ENCODE measurements around the gene C5.

Gene C5

GRCh38 chr9:120927269-120928014 is 122.6 kb downstream of the C5 start:
- Histone ChIP-seq H3K9me3 (ENCODE audit: insufficient read depth, low read depth, low read length) (no peaks in the 10 kb centered on the region), H3K36me3 (ENCODE audit: control insufficient read depth in 1 of 2, insufficient read depth in 2 of 2, low read length in 2 of 2) (no peaks in the 10 kb centered on the region), H3K27me3 (ENCODE audit: insufficient read depth, low read length) (peaks cover 5% of the 10 kb centered on the region), H3K27ac (ENCODE audit: low read depth, low read length) (no peak overlapping the region), H2AFZ (ENCODE audit: insufficient read depth, low read length, poor library complexity) (no peak overlapping the region), H3K9ac (ENCODE audit: low read length) (no peak overlapping the region), H3K79me1 (ENCODE audit: low read length) (peaks cover 7% of the 10 kb centered on the region), H3K4me2 (ENCODE audit: low read length) (no peak overlapping the region), H3K4me3 (ENCODE audit: low read depth, low read length) (no peak overlapping the region), H3K14ac (ENCODE audit: low read length) (no peak overlapping the region), H2BK12ac (ENCODE audit: low read length) (no peak overlapping the region), H3K18ac (ENCODE audit: low read length) (no peak overlapping the region), H3K4me1 (ENCODE audit: control insufficient read depth in 1 of 2, insufficient read depth in 2 of 2, low read length in 2 of 2) (peaks cover 3 to 8% of the 10 kb centered on the region in 2 experiments), H2BK5ac (ENCODE audit: low read depth, low read length, poor library complexity) (no peak overlapping the region), H2AK5ac (ENCODE audit: low read length) (no peak overlapping the region), H2BK120ac (ENCODE audit: insufficient read depth, low read length, poor library complexity) (no peak overlapping the region), H3K4ac (ENCODE audit: low read depth, low read length) (no peak overlapping the region), H3K79me2 (ENCODE audit: control insufficient read depth, insufficient read depth, low read length, poor library complexity) (no peaks in the 10 kb centered on the region), H4K12ac (ENCODE audit: low read depth, low read length) (no peak overlapping the region), H4K8ac (ENCODE audit: low read depth, low read length) (no peak overlapping the region), H4K91ac (ENCODE audit: low read depth, low read length) (no peak overlapping the region), H3K23ac (ENCODE audit: low read length) (no peak overlapping the region)
- no peak for DNase-seq
- no CpG with 5 or more reads among the region's 8 CpGs for WGBS (ENCODE audit: extremely low coverage, insufficient coverage, insufficient read length)

DNA sequence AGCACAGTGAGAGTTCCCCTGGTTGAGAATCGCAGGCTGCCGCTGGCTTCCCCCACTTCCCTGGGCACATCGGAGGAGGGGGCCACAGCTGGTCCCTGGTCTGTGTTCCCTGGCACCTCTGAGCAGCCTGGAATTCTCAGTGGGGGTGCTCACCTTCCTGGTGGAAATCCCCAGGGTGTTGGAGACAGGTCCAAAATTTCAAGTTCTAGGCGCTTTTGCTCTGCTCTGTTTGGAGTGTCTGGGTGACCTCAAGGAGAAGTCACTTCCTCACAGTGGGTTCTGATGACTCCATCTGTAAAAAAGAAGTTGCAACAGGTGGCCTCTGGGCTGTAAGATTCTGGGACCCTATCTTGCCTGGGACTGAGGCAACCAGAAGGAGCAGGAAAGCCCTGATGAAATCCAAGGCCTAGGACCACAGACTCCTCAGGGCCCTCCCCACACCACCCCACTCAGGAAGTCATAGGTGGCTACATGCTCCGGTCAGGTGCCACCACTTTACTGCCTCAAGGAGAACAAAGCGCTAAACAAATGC is 123.6 kb downstream of the C5 start, which contains the start of gene TRAF1:
Gene TRAF1, minus strand, starts transcription at position 400 of the 532 bp plus-strand sequence. CDS start 721 bp downstream, outside the sequence.
- DNase-seq, result no peak
- Histone ChIP-seq H3K79me2 (ENCODE audit: control insufficient read depth, insufficient read depth, low read length, poor library complexity) (no peaks in the 10 kb centered on the region), H4K12ac (ENCODE audit: low read depth, low read length) (no peak within 1 kb of the TSS), H3K4me2 (ENCODE audit: low read length) (no peak within 1 kb of the TSS), H3K4ac (ENCODE audit: low read depth, low read length) (no peak within 1 kb of the TSS), H3K27ac (ENCODE audit: low read depth, low read length) (no peak within 1 kb of the TSS), H3K27me3 (ENCODE audit: insufficient read depth, low read length) (peaks cover 5% of the 10 kb centered on the region), H3K23ac (ENCODE audit: low read length) (no peak within 1 kb of the TSS), H2BK5ac (ENCODE audit: low read depth, low read length, poor library complexity) (no peak within 1 kb of the TSS), H3K79me1 (ENCODE audit: low read length) (peaks cover 7% of the 10 kb centered on the region), H3K9me3 (ENCODE audit: insufficient read depth, low read depth, low read length) (no peaks in the 10 kb centered on the region), H3K18ac (ENCODE audit: low read length) (no peak within 1 kb of the TSS), H3K36me3 (ENCODE audit: control insufficient read depth in 1 of 2, insufficient read depth in 2 of 2, low read length in 2 of 2) (no peaks in the 10 kb centered on the region), H4K8ac (ENCODE audit: low read depth, low read length) (no peak within 1 kb of the TSS), H2AFZ (ENCODE audit: insufficient read depth, low read length, poor library complexity) (no peak within 1 kb of the TSS), H4K91ac (ENCODE audit: low read depth, low read length) (no peak within 1 kb of the TSS), H3K9ac (ENCODE audit: low read length) (no peak within 1 kb of the TSS), H2BK12ac (ENCODE audit: low read length) (no peak within 1 kb of the TSS), H3K4me1 (ENCODE audit: control insufficient read depth in 1 of 2, insufficient read depth in 2 of 2, low read length in 2 of 2) (peaks cover 3 to 8% of the 10 kb centered on the region in 2 experiments), H3K14ac (ENCODE audit: low read length) (no peak within 1 kb of the TSS), H3K4me3 (ENCODE audit: low read depth, low read length) (no peak within 1 kb of the TSS), H2AK5ac (ENCODE audit: low read length) (no peak within 1 kb of the TSS), H2BK120ac (ENCODE audit: insufficient read depth, low read length, poor library complexity) (no peak within 1 kb of the TSS)
- no CpG with 5 or more reads among the region's 6 CpGs for WGBS (ENCODE audit: extremely low coverage, insufficient coverage, insufficient read length)

- Histone ChIP-seq H3K79me2 (ENCODE audit: control insufficient read depth, insufficient read depth, low read length, poor library complexity) (no peaks in the 10 kb centered on the region), H3K9ac (ENCODE audit: low read length) (no peak overlapping the region), H2BK120ac (ENCODE audit: insufficient read depth, low read length, poor library complexity) (no peak overlapping the region), H3K23ac (ENCODE audit: low read length) (no peak overlapping the region), H3K27me3 (ENCODE audit: insufficient read depth, low read length) (peaks cover 5% of the 10 kb centered on the region), H3K4me2 (ENCODE audit: low read length) (no peak overlapping the region), H2BK5ac (ENCODE audit: low read depth, low read length, poor library complexity) (no peak overlapping the region), H4K8ac (ENCODE audit: low read depth, low read length) (no peak overlapping the region), H3K14ac (ENCODE audit: low read length) (no peak overlapping the region), H3K9me3 (ENCODE audit: insufficient read depth, low read depth, low read length) (no peaks in the 10 kb centered on the region), H3K4ac (ENCODE audit: low read depth, low read length) (no peak overlapping the region), H3K18ac (ENCODE audit: low read length) (no peak overlapping the region), H4K12ac (ENCODE audit: low read depth, low read length) (no peak overlapping the region), H3K36me3 (ENCODE audit: control insufficient read depth in 1 of 2, insufficient read depth in 2 of 2, low read length in 2 of 2) (no peaks in the 10 kb centered on the region), H2AK5ac (ENCODE audit: low read length) (no peak overlapping the region), H4K91ac (ENCODE audit: low read depth, low read length) (no peak overlapping the region), H3K4me1 (ENCODE audit: control insufficient read depth in 1 of 2, insufficient read depth in 2 of 2, low read length in 2 of 2) (peaks cover 3 to 8% of the 10 kb centered on the region in 2 experiments), H2BK12ac (ENCODE audit: low read length) (no peak overlapping the region), H3K4me3 (ENCODE audit: low read depth, low read length) (no peak overlapping the region), H2AFZ (ENCODE audit: insufficient read depth, low read length, poor library complexity) (no peak overlapping the region), H3K27ac (ENCODE audit: low read depth, low read length) (no peak overlapping the region), H3K79me1 (ENCODE audit: low read length) (peaks cover 7% of the 10 kb centered on the region)
- no CpG with 5 or more reads among the region's 13 CpGs for WGBS (ENCODE audit: extremely low coverage, insufficient coverage, insufficient read length)
- peak; percentile 40 to 46 for DNase-seq
Observed at GRCh38 chr9:120925535-120926396, 124.3 kb downstream of the C5 start.

- no peaks in the 10 kb centered on the region for H3K36me3 ChIP-seq (ENCODE audit: control insufficient read depth in 1 of 2, insufficient read depth in 2 of 2, low read length in 2 of 2)
- H2BK12ac ChIP-seq (ENCODE audit: low read length), result no peak overlapping the region
- H3K23ac ChIP-seq (ENCODE audit: low read length), result no peak overlapping the region
- no peak overlapping the region for H4K91ac ChIP-seq (ENCODE audit: low read depth, low read length)
- no CpG with 5 or more reads among the region's 11 CpGs for WGBS (ENCODE audit: extremely low coverage, insufficient coverage, insufficient read length)
- no peak overlapping the region for H4K12ac ChIP-seq (ENCODE audit: low read depth, low read length)
- peaks cover 7% of the 10 kb centered on the region for H3K79me1 ChIP-seq (ENCODE audit: low read length)
- no peak overlapping the region for H2AFZ ChIP-seq (ENCODE audit: insufficient read depth, low read length, poor library complexity)
- no peak overlapping the region for H3K4ac ChIP-seq (ENCODE audit: low read depth, low read length)
- no peak overlapping the region for H3K9ac ChIP-seq (ENCODE audit: low read length)
- no peak overlapping the region for H3K18ac ChIP-seq (ENCODE audit: low read length)
- no peak overlapping the region for H3K4me3 ChIP-seq (ENCODE audit: low read depth, low read length)
- H3K79me2 ChIP-seq (ENCODE audit: control insufficient read depth, insufficient read depth, low read length, poor library complexity), result no peaks in the 10 kb centered on the region
- DNase-seq, result no peak
- no peak overlapping the region for H2BK5ac ChIP-seq (ENCODE audit: low read depth, low read length, poor library complexity)
- H4K8ac ChIP-seq (ENCODE audit: low read depth, low read length), result no peak overlapping the region
- H3K9me3 ChIP-seq (ENCODE audit: insufficient read depth, low read depth, low read length), result no peaks in the 10 kb centered on the region
- H3K14ac ChIP-seq (ENCODE audit: low read length), result no peak overlapping the region
- H3K27ac ChIP-seq (ENCODE audit: low read depth, low read length), result no peak overlapping the region
- H2AK5ac ChIP-seq (ENCODE audit: low read length), result no peak overlapping the region
- H3K4me2 ChIP-seq (ENCODE audit: low read length), result no peak overlapping the region
- peaks cover 5% of the 10 kb centered on the region for H3K27me3 ChIP-seq (ENCODE audit: insufficient read depth, low read length)
- no peak overlapping the region for H2BK120ac ChIP-seq (ENCODE audit: insufficient read depth, low read length, poor library complexity)
- H3K4me1 ChIP-seq (ENCODE audit: control insufficient read depth in 1 of 2, insufficient read depth in 2 of 2, low read length in 2 of 2), result peaks cover 5 to 11% of the 10 kb centered on the region in 2 experiments
Observed at GRCh38 chr9:120924698-120925534, 125.2 kb downstream of the C5 start.

All from trophoblast cell (in vitro differentiated cells and primary cell).